Prostate gland (tissue), 2 donors: Measurements from ENCODE around the gene MSS51.

ENCODE experiments used
- POLR2A ChIP-seq: fragments of 450-650 bp; IDR thresholded peaks from one replicate; pipeline ENCODE4 v1.6.1; 2016; ENCODE audit warnings: antibody characterized with exemption, mild to moderate bottlenecking
- TF ChIP-seq, protein P1 (sequence below), 4 experiments: fragments of 200-600 bp in 2 of 4; fragments of 450-650 bp in 2 of 4; sonication (generic) in 2 of 4; IDR thresholded peaks; 1 replicate in 3 of 4; 2 replicates in 1 of 4; pipeline ENCODE4 v1.5.1; 2016 to 2019; ENCODE audit warnings: antibody characterized with exemption in 4 of 4, mild to moderate bottlenecking in 2 of 4, moderate library complexity in 2 of 4

DNA sequence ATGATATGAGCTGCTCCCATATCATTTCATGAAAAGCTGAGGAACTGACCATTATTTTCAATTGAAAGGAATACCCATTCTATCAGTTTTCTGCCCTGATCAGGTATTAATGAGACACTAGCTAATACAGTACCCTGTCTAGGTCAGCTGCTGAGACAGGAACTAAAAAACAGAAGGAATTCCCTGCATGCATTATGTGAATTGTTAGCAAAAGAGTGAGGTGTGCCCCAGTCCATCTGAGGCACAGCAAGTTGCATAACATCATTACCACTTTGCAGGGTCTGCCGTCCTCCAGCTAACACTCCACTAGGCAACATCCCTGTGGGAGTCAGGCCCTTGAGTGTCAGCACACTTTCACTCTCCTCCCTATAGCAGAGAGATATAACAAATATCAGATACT, 11.1 kb upstream of the MSS51 start:
- TF ChIP-seq POLR2A, result no peak
- TF ChIP-seq, protein P1, sequence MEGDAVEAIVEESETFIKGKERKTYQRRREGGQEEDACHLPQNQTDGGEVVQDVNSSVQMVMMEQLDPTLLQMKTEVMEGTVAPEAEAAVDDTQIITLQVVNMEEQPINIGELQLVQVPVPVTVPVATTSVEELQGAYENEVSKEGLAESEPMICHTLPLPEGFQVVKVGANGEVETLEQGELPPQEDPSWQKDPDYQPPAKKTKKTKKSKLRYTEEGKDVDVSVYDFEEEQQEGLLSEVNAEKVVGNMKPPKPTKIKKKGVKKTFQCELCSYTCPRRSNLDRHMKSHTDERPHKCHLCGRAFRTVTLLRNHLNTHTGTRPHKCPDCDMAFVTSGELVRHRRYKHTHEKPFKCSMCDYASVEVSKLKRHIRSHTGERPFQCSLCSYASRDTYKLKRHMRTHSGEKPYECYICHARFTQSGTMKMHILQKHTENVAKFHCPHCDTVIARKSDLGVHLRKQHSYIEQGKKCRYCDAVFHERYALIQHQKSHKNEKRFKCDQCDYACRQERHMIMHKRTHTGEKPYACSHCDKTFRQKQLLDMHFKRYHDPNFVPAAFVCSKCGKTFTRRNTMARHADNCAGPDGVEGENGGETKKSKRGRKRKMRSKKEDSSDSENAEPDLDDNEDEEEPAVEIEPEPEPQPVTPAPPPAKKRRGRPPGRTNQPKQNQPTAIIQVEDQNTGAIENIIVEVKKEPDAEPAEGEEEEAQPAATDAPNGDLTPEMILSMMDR (IDR thresholded peaks at IDR 0.05), result no peak
